ENCODE measurements around the gene AMPD1. TPM values are rescaled to one million over a fixed set of nuclear protein-coding genes. Genes with fewer than 3 reads are reported as not detected.

AMPD1 gene
- total RNA-seq, 1 donor from 2014 or later = not detected

DNA sequence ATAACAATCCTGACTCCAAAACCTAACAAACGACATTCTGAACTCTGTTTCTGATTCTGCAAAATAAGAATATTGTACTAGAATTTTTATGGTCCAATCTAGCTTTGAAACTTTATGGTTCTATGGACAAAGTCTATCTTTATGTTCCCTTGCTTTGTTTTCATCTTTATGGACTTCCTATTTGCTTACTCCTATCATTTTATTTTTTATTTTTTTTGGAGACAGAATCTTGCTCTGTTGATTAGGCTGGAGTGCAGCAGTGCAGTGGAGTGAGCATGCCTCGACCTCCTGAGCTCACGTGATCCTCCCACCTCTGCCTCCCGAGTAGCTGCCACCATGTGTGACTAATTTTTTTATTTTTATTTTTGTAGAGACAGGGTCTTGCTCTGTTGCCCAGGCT is 17.6 kb upstream of the AMPD1 start:
- Mint-ChIP-seq H3K36me3 (ENCODE audit: unreplicated experiment) (peaks cover 39% of the 10 kb centered on the region), H3K27ac (ENCODE audit: unreplicated experiment) (no peak overlapping the region), H3K27me3 (ENCODE audit: unreplicated experiment) (no peaks in the 10 kb centered on the region), H3K4me1 (ENCODE audit: unreplicated experiment) (peaks cover 28% of the 10 kb centered on the region), H3K9me3 (ENCODE audit: unreplicated experiment) (no peaks in the 10 kb centered on the region), H3K4me3 (ENCODE audit: unreplicated experiment) (no peak overlapping the region)
- DNase-seq (ENCODE audit: extremely low spot score, unreplicated experiment) = no peak
- TF ChIP-seq, protein P1, sequence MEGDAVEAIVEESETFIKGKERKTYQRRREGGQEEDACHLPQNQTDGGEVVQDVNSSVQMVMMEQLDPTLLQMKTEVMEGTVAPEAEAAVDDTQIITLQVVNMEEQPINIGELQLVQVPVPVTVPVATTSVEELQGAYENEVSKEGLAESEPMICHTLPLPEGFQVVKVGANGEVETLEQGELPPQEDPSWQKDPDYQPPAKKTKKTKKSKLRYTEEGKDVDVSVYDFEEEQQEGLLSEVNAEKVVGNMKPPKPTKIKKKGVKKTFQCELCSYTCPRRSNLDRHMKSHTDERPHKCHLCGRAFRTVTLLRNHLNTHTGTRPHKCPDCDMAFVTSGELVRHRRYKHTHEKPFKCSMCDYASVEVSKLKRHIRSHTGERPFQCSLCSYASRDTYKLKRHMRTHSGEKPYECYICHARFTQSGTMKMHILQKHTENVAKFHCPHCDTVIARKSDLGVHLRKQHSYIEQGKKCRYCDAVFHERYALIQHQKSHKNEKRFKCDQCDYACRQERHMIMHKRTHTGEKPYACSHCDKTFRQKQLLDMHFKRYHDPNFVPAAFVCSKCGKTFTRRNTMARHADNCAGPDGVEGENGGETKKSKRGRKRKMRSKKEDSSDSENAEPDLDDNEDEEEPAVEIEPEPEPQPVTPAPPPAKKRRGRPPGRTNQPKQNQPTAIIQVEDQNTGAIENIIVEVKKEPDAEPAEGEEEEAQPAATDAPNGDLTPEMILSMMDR (IDR thresholded peaks at IDR 0.05) = no peak

DNA sequence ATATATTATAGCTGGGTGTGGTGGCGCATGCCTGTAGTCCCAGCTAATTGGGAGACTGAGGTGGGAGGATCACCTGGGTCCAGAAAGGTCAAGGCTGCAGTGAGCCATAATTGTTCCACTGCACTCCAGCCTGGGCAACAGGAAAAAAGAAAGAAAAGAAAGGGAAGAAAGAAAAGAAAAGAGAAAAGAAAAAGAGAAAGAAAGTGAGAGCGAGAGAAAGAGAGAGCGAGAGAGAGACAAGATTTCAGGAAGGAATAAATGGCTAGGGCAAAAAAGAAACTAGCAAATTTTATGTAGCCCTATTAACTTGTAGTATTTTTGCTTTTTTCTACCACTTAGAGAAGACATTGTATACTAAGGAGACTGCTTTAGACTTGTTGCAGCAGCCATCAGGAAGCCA is 15.0 kb upstream of the AMPD1 start:
- no peak for DNase-seq (ENCODE audit: extremely low spot score, unreplicated experiment)
- H3K27me3 Mint-ChIP-seq (ENCODE audit: unreplicated experiment) = no peaks in the 10 kb centered on the region
- H3K27ac Mint-ChIP-seq (ENCODE audit: unreplicated experiment) = no peak overlapping the region
- H3K9me3 Mint-ChIP-seq (ENCODE audit: unreplicated experiment) = no peaks in the 10 kb centered on the region
- TF ChIP-seq, protein P1 (IDR thresholded peaks at IDR 0.05) = no peak
- H3K4me3 Mint-ChIP-seq (ENCODE audit: unreplicated experiment) = no peak overlapping the region
- H3K4me1 Mint-ChIP-seq (ENCODE audit: unreplicated experiment) = peaks cover 14% of the 10 kb centered on the region
- peaks cover 62% of the 10 kb centered on the region for H3K36me3 Mint-ChIP-seq (ENCODE audit: unreplicated experiment)

DNA sequence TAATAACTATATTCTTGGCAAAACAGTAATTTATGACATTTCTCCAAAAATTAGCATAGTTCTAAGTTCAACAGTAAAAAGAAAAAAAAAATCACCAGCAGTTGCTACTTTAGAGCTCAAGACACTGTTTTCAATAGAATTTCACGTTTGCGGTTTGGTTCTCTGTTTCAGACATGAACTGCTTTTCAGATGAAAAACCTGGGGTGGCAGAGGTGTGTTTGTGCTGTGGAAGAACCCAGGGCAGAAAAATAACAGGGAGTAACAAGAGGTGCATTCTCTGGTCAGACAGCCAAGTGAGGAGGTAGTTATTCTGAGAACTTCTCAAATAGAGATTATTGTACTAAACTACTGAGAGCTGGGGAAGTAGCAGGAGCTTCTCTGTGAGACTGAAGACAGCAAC is 12.3 kb upstream of the AMPD1 start:
- no peaks in the 10 kb centered on the region for H3K9me3 Mint-ChIP-seq (ENCODE audit: unreplicated experiment)
- H3K27ac Mint-ChIP-seq (ENCODE audit: unreplicated experiment) = no peak overlapping the region
- H3K27me3 Mint-ChIP-seq (ENCODE audit: unreplicated experiment) = no peaks in the 10 kb centered on the region
- no peaks in the 10 kb centered on the region for H3K4me1 Mint-ChIP-seq (ENCODE audit: unreplicated experiment)
- H3K36me3 Mint-ChIP-seq (ENCODE audit: unreplicated experiment) = peaks cover 58% of the 10 kb centered on the region
- no peak overlapping the region for H3K4me3 Mint-ChIP-seq (ENCODE audit: unreplicated experiment)
- TF ChIP-seq, protein P1 (IDR thresholded peaks at IDR 0.05) = no peak
- no peak for DNase-seq (ENCODE audit: extremely low spot score, unreplicated experiment)

DNA sequence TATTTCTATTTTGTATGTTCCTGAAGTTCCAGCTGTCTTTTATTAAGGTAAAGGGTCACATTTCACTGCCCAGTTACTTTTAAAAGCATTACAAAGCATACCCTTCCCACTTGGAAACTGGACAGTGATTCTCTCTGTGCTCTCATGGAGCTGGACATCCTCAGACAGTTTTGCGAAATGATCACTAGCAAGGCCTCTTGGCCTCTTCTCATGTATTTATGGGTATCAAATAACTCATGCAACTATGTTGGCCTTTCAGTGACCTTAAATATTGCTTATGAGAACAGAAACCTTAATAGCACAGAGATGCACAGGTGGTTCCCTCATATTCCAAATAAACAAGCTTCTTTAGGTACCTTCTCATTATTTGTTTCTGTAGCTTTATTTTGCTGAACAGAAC is 7.9 kb upstream of the AMPD1 start:
- TF ChIP-seq, protein P1 (IDR thresholded peaks at IDR 0.05) = no peak
- H3K27ac Mint-ChIP-seq (ENCODE audit: unreplicated experiment) = no peak overlapping the region
- peaks cover 4% of the 10 kb centered on the region for H3K27me3 Mint-ChIP-seq (ENCODE audit: unreplicated experiment)
- peaks cover 2% of the 10 kb centered on the region for H3K4me1 Mint-ChIP-seq (ENCODE audit: unreplicated experiment)
- no peaks in the 10 kb centered on the region for H3K9me3 Mint-ChIP-seq (ENCODE audit: unreplicated experiment)
- H3K36me3 Mint-ChIP-seq (ENCODE audit: unreplicated experiment) = peaks cover 34% of the 10 kb centered on the region
- DNase-seq (ENCODE audit: extremely low spot score, unreplicated experiment) = no peak
- no peak overlapping the region for H3K4me3 Mint-ChIP-seq (ENCODE audit: unreplicated experiment)

DNA sequence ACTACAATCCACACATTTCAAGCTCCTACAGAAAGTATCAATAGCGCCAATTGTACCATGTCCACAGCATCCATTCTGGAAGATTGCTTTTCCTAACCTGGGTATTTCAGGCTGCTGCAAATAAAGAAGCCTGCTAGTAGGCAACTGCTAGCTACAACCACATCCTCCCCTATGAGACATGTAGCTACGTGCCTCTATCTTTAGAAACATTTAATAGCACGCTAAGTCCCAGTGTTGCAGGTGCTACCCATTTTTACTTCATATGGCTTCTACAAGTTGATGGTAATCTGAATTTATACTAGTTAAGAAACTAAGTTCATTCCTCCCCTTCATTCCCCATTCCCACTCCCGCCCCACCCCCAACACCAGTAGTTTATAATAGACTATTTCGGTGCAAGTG is 7.4 kb upstream of the AMPD1 start:
- Mint-ChIP-seq H3K36me3 (ENCODE audit: unreplicated experiment) (peaks cover 29% of the 10 kb centered on the region), H3K27ac (ENCODE audit: unreplicated experiment) (no peak overlapping the region), H3K4me3 (ENCODE audit: unreplicated experiment) (no peak overlapping the region), H3K9me3 (ENCODE audit: unreplicated experiment) (no peaks in the 10 kb centered on the region), H3K27me3 (ENCODE audit: unreplicated experiment) (peaks cover 4% of the 10 kb centered on the region), H3K4me1 (ENCODE audit: unreplicated experiment) (peaks cover 2% of the 10 kb centered on the region)
- no peak for DNase-seq (ENCODE audit: extremely low spot score, unreplicated experiment)
- TF ChIP-seq, protein P1 (IDR thresholded peaks at IDR 0.05) = no peak
